Vagina (tissue), 2 donors: ENCODE data around the gene RIN3. TPM values are rescaled to one million over a fixed set of nuclear protein-coding genes. Genes with fewer than 3 reads are reported as not detected.

Experiments used
- DNase-seq, 2 donors: peaks; one replicate each; pipeline ENCODE4 v3.0.0-alpha.2; 2017; ENCODE audit errors: extremely low spot score in 2 of 2
- H3K27ac ChIP-seq: fragments of 200-600 bp; sonication (generic); one replicate; pipeline ENCODE4 v1.5.1; 2019
- H3K27me3 ChIP-seq: fragments of 200-600 bp; sonication (generic); one replicate; pipeline ENCODE4 v1.5.1; 2019
- H3K36me3 ChIP-seq, 2 donors: fragments of 200-600 bp; sonication (generic); one replicate each; pipeline ENCODE4 v1.5.1; 2017 to 2019
- H3K4me1 ChIP-seq: fragments of 200-600 bp; sonication (generic); one replicate; pipeline ENCODE4 v1.5.1; 2019
- H3K4me3 ChIP-seq, 2 donors: fragments of 200-600 bp; sonication (generic); 1 replicate in 1 of 2; 2 replicates in 1 of 2; pipeline ENCODE4 v1.5.1; 2016 to 2019
- H3K9me3 ChIP-seq: fragments of 200-600 bp; sonication (generic); one replicate; pipeline ENCODE4 v1.5.1; 2019
- POLR2A ChIP-seq, 2 donors: fragments of 450-650 bp; IDR thresholded peaks; one replicate each; pipeline ENCODE4 v1.6.1; 2017; ENCODE audit warnings: antibody characterized with exemption in 2 of 2, mild to moderate bottlenecking in 2 of 2, moderate library complexity in 2 of 2
- POLR2AphosphoS5 ChIP-seq, 2 donors: sonication (generic); formaldehyde crosslinking; IDR thresholded peaks; one replicate each; pipeline ENCODE4 v1.9.0; 2017; ENCODE audit warnings: antibody characterized with exemption in 2 of 2, mild to moderate bottlenecking in 2 of 2, low read depth in 1 of 2; ENCODE audit not compliant: insufficient read depth in 1 of 2
- intact Hi-C: fragments of 100-400 bp; cut with DNase I; formaldehyde crosslinking; loops from one replicate; pipeline ENCODE4 v1.15.1; 2023
- total RNA-seq: library from RNA; depleted of rRNA; stranded (reverse); fragments of >200 nt; gene quantifications from one replicate; pipeline ENCODE4 v1.2.3, GENCODE V29; 2016
- TF ChIP-seq, protein P1 (sequence below), 3 experiments: fragments of 450-650 bp in 2 of 3; fragments of 200-600 bp in 1 of 3; sonication (generic) in 1 of 3; IDR thresholded peaks; one replicate each; pipeline ENCODE4 v1.5.1; 2017 to 2019; ENCODE audit warnings: antibody characterized with exemption in 3 of 3, mild to moderate bottlenecking in 2 of 3, moderate library complexity in 2 of 3

Gene RIN3
- total RNA-seq, 1 donor from 2014 or later: 22.6 TPM

DNA sequence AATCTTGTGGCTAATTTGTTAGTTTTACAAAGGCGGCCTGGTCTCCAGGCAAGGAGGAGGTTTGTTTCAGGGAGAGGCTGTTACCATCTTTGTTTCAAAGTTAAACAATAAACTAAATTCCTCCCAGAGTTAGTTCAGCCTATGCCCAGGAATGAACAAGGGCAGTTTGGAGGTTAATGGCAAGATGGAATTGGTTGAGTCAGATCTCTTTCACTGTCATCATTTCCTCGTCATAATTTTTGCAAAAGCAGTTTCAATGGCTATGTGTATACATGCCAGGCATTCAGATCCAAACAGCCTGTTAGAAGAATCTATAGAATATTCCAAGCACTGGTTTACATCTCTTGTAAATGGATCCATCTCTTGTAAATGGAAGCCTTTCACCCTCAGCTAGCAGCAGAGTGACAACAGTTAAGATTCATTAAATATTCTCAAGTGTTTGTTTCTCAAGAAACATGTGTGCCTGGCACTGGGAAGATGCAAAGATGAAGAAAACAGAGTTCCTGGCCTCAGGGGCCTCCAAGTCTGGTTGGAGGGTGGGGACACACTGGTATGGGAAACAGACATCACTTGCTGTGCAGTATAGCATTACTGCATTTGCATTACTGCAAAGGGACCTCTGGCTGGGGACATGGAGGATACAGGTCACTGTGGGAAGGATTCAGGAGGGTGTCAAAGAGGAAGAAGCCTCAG, 65.8 kb downstream of the RIN3 start:
- no peak for DNase-seq
- H3K27ac ChIP-seq: no peak overlapping the region
- no peaks in the 10 kb centered on the region for H3K9me3 ChIP-seq
- H3K27me3 ChIP-seq: no peaks in the 10 kb centered on the region
- no peak for TF ChIP-seq POLR2A (IDR thresholded peaks at IDR 0.05)
- TF ChIP-seq, protein P1, sequence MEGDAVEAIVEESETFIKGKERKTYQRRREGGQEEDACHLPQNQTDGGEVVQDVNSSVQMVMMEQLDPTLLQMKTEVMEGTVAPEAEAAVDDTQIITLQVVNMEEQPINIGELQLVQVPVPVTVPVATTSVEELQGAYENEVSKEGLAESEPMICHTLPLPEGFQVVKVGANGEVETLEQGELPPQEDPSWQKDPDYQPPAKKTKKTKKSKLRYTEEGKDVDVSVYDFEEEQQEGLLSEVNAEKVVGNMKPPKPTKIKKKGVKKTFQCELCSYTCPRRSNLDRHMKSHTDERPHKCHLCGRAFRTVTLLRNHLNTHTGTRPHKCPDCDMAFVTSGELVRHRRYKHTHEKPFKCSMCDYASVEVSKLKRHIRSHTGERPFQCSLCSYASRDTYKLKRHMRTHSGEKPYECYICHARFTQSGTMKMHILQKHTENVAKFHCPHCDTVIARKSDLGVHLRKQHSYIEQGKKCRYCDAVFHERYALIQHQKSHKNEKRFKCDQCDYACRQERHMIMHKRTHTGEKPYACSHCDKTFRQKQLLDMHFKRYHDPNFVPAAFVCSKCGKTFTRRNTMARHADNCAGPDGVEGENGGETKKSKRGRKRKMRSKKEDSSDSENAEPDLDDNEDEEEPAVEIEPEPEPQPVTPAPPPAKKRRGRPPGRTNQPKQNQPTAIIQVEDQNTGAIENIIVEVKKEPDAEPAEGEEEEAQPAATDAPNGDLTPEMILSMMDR (IDR thresholded peaks at IDR 0.05): no peak
- no peak for TF ChIP-seq POLR2AphosphoS5 (IDR thresholded peaks at IDR 0.05; ENCODE audit: insufficient read depth in 1 of 2, low read depth in 1 of 2)
- peaks cover 0 to 15% of the 10 kb centered on the region in 2 donors for H3K36me3 ChIP-seq
- peaks cover 7% of the 10 kb centered on the region for H3K4me1 ChIP-seq
- H3K4me3 ChIP-seq: no peak overlapping the region
- intact Hi-C loops: no loop called here

DNA sequence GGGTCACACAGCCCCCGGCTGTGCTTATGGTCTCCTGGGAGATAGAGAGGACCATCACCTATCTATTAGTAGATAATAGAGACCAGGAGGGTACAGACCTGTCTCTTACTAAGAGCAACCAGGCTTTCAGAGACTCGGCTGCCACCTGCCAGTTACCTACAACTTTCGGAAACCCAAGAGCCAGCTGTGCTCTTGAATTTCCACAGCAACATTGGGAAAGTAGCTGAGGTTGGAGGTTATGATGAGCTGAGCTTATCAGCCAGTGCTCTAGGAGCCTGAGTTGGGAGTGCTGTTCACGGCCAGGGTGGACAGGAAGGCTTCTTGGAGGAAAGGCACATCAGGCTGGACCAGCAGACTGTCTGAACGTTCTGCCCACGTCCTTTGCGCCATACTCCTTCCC, 67.6 kb downstream of the RIN3 start:
- no peak for DNase-seq
- Histone ChIP-seq H3K9me3 (no peaks in the 10 kb centered on the region), H3K27ac (no peak overlapping the region), H3K4me1 (peaks cover 15% of the 10 kb centered on the region), H3K4me3 (no peak overlapping the region), H3K27me3 (no peaks in the 10 kb centered on the region), H3K36me3 (peaks cover 0 to 15% of the 10 kb centered on the region in 2 donors)
- no peak for TF ChIP-seq POLR2AphosphoS5 (IDR thresholded peaks at IDR 0.05; ENCODE audit: insufficient read depth in 1 of 2, low read depth in 1 of 2)
- intact Hi-C loops: no loop called here

DNA sequence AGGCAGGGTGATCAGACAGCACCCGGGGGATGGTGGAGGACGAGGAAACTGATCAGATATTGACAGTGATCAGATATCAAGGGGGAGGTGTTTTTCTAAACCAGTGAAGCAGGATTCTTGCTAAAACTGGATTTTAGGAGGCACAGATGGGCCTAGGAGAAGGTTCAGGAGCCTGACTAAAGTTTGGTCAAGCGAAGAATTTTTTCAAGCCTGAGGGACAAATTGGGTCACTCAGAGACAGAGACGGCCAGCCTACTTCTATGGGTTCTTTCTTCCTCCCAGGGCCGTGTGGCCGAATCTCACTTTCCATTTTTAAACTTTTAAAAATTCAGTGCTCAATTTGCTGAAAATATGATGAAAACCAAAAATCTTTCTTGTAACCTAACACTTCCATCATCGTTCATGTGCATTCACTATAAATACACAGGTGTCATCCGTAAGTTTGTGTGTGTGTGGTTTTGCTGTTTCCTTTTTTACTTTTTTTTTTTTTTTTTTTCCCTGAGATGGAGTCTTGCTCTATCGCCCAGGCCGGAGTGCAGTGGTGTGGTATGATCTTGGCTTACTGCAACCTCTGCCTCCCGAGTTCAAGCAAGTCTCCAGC, 68.5 kb downstream of the RIN3 start:
- TF ChIP-seq, protein P1 (IDR thresholded peaks at IDR 0.05): no peak
- TF ChIP-seq POLR2AphosphoS5 (IDR thresholded peaks at IDR 0.05; ENCODE audit: insufficient read depth in 1 of 2, low read depth in 1 of 2) (no peak), POLR2A (IDR thresholded peaks at IDR 0.05) (no peak)
- Histone ChIP-seq H3K27me3 (no peaks in the 10 kb centered on the region), H3K9me3 (no peaks in the 10 kb centered on the region), H3K4me1 (peaks cover 21% of the 10 kb centered on the region), H3K27ac (no peak overlapping the region), H3K4me3 (no peak overlapping the region), H3K36me3 (peaks cover 0 to 15% of the 10 kb centered on the region in 2 donors)
- no peak for DNase-seq
- intact Hi-C loops: no loop called here

DNA sequence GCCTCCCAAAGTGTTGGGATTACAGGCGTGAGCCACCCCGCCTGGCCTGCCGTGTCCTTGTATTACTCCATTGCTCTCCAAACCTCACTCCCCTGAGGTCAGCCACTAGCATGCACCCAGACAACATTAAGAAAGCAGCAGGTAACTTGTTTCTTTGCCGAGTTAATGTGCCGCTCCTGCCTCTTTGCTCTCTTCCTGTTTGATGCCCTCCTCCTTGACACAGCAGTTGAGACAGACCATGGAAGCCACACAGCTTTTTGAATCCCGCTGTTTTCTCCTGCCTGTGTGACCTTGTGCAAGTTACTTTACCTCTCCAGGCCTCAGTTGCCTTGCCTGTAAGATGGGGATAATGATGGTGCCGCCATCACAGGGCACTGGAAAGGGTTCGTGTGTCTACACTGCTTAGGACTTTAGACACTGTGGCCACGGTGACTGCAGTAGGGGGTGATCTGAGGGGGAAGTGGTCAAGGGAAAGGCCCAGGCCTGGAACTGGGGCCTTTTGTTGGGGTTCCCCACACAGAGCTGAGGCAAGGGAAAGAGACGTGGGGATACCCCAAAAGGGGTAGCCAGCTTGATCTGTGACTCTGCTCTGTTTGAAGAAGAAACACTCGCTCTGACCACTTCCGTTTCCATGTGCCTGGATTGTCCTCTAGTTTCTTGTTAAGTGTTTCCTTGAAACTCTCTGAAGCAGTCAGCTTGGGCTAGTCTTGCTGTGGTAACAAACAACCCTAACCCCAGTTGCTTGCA, 69.3 kb downstream of the RIN3 start:
- H3K4me3 ChIP-seq: no peak overlapping the region
- H3K4me1 ChIP-seq: peaks cover 28% of the 10 kb centered on the region
- H3K27me3 ChIP-seq: no peaks in the 10 kb centered on the region
- TF ChIP-seq, protein P1 (IDR thresholded peaks at IDR 0.05): no peak
- TF ChIP-seq POLR2A (IDR thresholded peaks at IDR 0.05) (no peak), POLR2AphosphoS5 (IDR thresholded peaks at IDR 0.05; ENCODE audit: insufficient read depth in 1 of 2, low read depth in 1 of 2) (no peak)
- H3K36me3 ChIP-seq: peaks cover 0 to 15% of the 10 kb centered on the region in 2 donors
- no peak overlapping the region for H3K27ac ChIP-seq
- intact Hi-C loops: no loop called here
- no peak for DNase-seq
- no peaks in the 10 kb centered on the region for H3K9me3 ChIP-seq

DNA sequence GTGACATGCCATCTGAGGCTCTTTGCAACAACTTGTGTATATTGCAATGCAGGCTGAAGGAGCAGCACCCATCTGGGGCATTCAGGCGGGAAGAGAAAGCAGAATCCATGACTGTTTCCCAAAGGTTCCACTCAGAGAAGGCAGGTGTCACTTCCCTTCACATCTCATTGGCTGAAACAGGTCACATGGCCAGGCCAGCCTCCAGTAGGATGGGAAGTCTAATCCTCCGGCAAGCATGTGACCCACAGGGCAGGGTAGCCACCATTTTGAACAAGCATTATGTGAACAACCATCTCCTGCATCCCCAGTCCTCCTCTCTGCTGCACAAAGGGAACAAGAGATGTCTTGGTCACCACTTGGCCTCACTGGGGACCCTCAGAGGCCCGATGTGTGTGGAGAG, 70.6 kb downstream of the RIN3 start:
- no peaks in the 10 kb centered on the region for H3K27me3 ChIP-seq
- H3K4me3 ChIP-seq: no peak overlapping the region
- H3K27ac ChIP-seq: no peak overlapping the region
- peaks cover 0 to 8% of the 10 kb centered on the region in 2 donors for H3K36me3 ChIP-seq
- DNase-seq: no peak
- intact Hi-C loops: no loop called here
- no peak for TF ChIP-seq POLR2AphosphoS5 (IDR thresholded peaks at IDR 0.05; ENCODE audit: insufficient read depth in 1 of 2, low read depth in 1 of 2)
- TF ChIP-seq, protein P1 (IDR thresholded peaks at IDR 0.05): no peak
- no peak for TF ChIP-seq POLR2A (IDR thresholded peaks at IDR 0.05)
- H3K9me3 ChIP-seq: no peaks in the 10 kb centered on the region
- H3K4me1 ChIP-seq: peaks cover 28% of the 10 kb centered on the region
